Astrocyte (in vitro differentiated cells and primary cell): Measurements from ENCODE around the gene NACA2. TPM values are rescaled to one million over a fixed set of nuclear protein-coding genes. Genes with fewer than 3 reads are reported as not detected.

ENCODE experiments used
- DNase-seq: peaks from one replicate; pipeline ENCODE4 v3.0.0-alpha.2; 2010; ENCODE audit warnings: low read depth
- FAIRE-seq: peaks from 2 replicates; lab custom pipeline; 2011; peaks lifted over from hg19 to GRCh38; lab: Jason Lieb, UNC
- H2AFZ ChIP-seq: 2 replicates; pipeline ENCODE4 v1.6.0; 2012; ENCODE audit warnings: low read depth, low read length, inconsistent platforms
- H3K27ac ChIP-seq: 2 replicates; pipeline ENCODE4 v1.5.1; 2011; ENCODE audit warnings: low read depth, low read length, inconsistent platforms
- H3K27me3 ChIP-seq: 2 replicates; pipeline ENCODE4 v1.6.0; 2011; ENCODE audit warnings: low read length, inconsistent platforms; ENCODE audit not compliant: insufficient read depth
- H3K36me3 ChIP-seq: 2 replicates; pipeline ENCODE4 v1.5.1; 2011; ENCODE audit warnings: low read length, inconsistent platforms; ENCODE audit not compliant: insufficient read depth
- H3K4me1 ChIP-seq: 2 replicates; pipeline ENCODE4 v1.5.1; 2011; ENCODE audit warnings: low read length, inconsistent platforms; ENCODE audit not compliant: insufficient read depth
- H3K4me2 ChIP-seq: 2 replicates; pipeline ENCODE4 v1.6.0; 2012; ENCODE audit warnings: low read length, inconsistent platforms
- H3K4me3 ChIP-seq: 2 replicates; pipeline ENCODE4 v1.5.1; 2011; ENCODE audit warnings: low read depth, mild to moderate bottlenecking, low read length, inconsistent platforms; ENCODE audit not compliant: insufficient read depth
- H3K79me2 ChIP-seq: 2 replicates; pipeline ENCODE4 v1.6.0; 2012; ENCODE audit warnings: mild to moderate bottlenecking, low read length, inconsistent platforms; ENCODE audit not compliant: insufficient read depth
- H3K9ac ChIP-seq: 2 replicates; pipeline ENCODE4 v1.6.0; 2012; ENCODE audit warnings: mild to moderate bottlenecking, low read length, inconsistent platforms
- H3K9me3 ChIP-seq: 2 replicates; pipeline ENCODE4 v1.5.1; 2012; ENCODE audit warnings: low read depth, mild to moderate bottlenecking, low read length, inconsistent platforms; ENCODE audit not compliant: insufficient read depth
- H4K20me1 ChIP-seq: 2 replicates; pipeline ENCODE4 v1.6.0; 2012; ENCODE audit warnings: low read length, inconsistent platforms; ENCODE audit not compliant: insufficient read depth
- H3K27ac Mint-ChIP-seq: one replicate; pipeline ENCODE4 v1.8.0; 2021; ENCODE audit warnings: mild to moderate bottlenecking, mixed read lengths; ENCODE audit not compliant: unreplicated experiment
- H3K27me3 Mint-ChIP-seq: one replicate; pipeline ENCODE4 v1.8.0; 2021; ENCODE audit warnings: low read depth, mixed read lengths; ENCODE audit not compliant: unreplicated experiment
- H3K36me3 Mint-ChIP-seq: one replicate; pipeline ENCODE4 v1.8.0; 2021; ENCODE audit warnings: low read depth, mixed read lengths; ENCODE audit not compliant: unreplicated experiment
- H3K4me1 Mint-ChIP-seq: one replicate; pipeline ENCODE4 v1.8.0; 2021; ENCODE audit warnings: low read depth, mixed read lengths; ENCODE audit not compliant: unreplicated experiment
- H3K4me3 Mint-ChIP-seq: one replicate; pipeline ENCODE4 v1.8.0; 2021; ENCODE audit warnings: mild to moderate bottlenecking, moderate library complexity, mixed read lengths; ENCODE audit not compliant: unreplicated experiment
- H3K9me3 Mint-ChIP-seq: one replicate; pipeline ENCODE4 v1.8.0; 2021; ENCODE audit warnings: mild to moderate bottlenecking, mixed read lengths; ENCODE audit not compliant: unreplicated experiment
- CTCF ChIP-seq: IDR thresholded peaks from 2 replicates; pipeline ENCODE4 v1.5.1; 2011; ENCODE audit warnings: low read depth, mild to moderate bottlenecking, inconsistent platforms, low read length, moderate library complexity; ENCODE audit not compliant: insufficient read depth
- EZH2 ChIP-seq: IDR thresholded peaks from 2 replicates; pipeline ENCODE4 v1.6.1; 2012; ENCODE audit warnings: mild to moderate bottlenecking, low read length, inconsistent platforms; ENCODE audit not compliant: insufficient read depth
- total RNA-seq: library from RNA; stranded (reverse); gene quantifications from 2 replicates; pipeline ENCODE4 v1.2.1, GENCODE V29; 2021

Gene NACA2
- total RNA-seq, 1 donor from 2014 or later, result not detected

GRCh38 chr17:61595418-61596186, 4.6 kb upstream of the NACA2 start:
- Histone ChIP-seq H3K27me3 (peaks cover 29% of the 10 kb centered on the region), H3K79me2 (no peaks in the 10 kb centered on the region), H3K9me3 (no peaks in the 10 kb centered on the region), H3K4me1 (no peaks in the 10 kb centered on the region), H3K9ac (no peak overlapping the region), H3K27ac (no peak overlapping the region), H2AFZ (no peak overlapping the region), H3K4me3 (no peak overlapping the region), H3K4me2 (no peak overlapping the region), H3K36me3 (no peaks in the 10 kb centered on the region), H4K20me1 (no peaks in the 10 kb centered on the region)
- no peaks in the 10 kb centered on the region for H3K4me1 Mint-ChIP-seq
- TF ChIP-seq EZH2 (no peak), CTCF (no peak)
- peaks cover 2% of the 10 kb centered on the region for H3K36me3 Mint-ChIP-seq
- no peak for FAIRE-seq
- H3K27ac Mint-ChIP-seq, result no peak overlapping the region
- no peaks in the 10 kb centered on the region for H3K9me3 Mint-ChIP-seq
- peaks cover 10% of the 10 kb centered on the region for H3K27me3 Mint-ChIP-seq
- no peak for DNase-seq
- H3K4me3 Mint-ChIP-seq, result no peak overlapping the region

DNA sequence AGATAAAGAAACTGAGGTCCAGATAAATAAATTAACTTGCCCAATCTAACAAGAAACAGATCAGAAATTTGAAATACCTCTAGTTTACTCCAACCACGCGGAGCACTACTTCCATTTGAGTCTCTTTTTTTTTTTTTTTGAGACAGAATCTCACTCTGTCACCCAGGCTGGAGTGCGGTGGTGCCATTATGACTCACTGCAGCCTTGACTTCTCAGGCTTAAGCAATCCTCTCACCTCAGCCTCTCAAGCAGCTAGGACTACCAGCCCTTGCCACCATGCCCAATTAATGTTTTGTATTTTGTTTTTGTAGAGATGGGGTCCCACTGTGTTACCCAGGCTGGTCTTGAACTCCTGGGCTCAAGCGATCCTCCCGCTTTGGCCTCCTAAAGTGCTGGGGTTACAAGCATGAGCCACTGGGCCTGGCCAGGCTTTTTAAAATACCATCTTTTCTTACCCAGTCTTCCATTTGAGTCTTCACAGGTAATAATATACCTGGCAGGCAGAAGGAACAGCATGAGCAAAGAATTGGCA, 3.3 kb upstream of the NACA2 start:
- TF ChIP-seq CTCF (no peak), EZH2 (no peak)
- no peak overlapping the region for H3K27ac ChIP-seq
- no peaks in the 10 kb centered on the region for H3K9me3 ChIP-seq
- H2AFZ ChIP-seq, result no peak overlapping the region
- H3K27me3 ChIP-seq, result peaks cover 28% of the 10 kb centered on the region
- no peak overlapping the region for H3K27ac Mint-ChIP-seq
- no peaks in the 10 kb centered on the region for H3K4me1 Mint-ChIP-seq
- no peak overlapping the region for H3K9ac ChIP-seq
- FAIRE-seq (no peak), DNase-seq (no peak)
- H3K79me2 ChIP-seq, result no peaks in the 10 kb centered on the region
- no peak overlapping the region for H3K4me3 Mint-ChIP-seq
- H3K36me3 Mint-ChIP-seq, result peaks cover 2% of the 10 kb centered on the region
- H3K4me2 ChIP-seq, result no peak overlapping the region
- H3K27me3 Mint-ChIP-seq, result peaks cover 10% of the 10 kb centered on the region
- no peaks in the 10 kb centered on the region for H4K20me1 ChIP-seq
- H3K36me3 ChIP-seq, result no peaks in the 10 kb centered on the region
- H3K4me3 ChIP-seq, result no peak overlapping the region
- H3K9me3 Mint-ChIP-seq, result no peaks in the 10 kb centered on the region
- no peaks in the 10 kb centered on the region for H3K4me1 ChIP-seq

DNA sequence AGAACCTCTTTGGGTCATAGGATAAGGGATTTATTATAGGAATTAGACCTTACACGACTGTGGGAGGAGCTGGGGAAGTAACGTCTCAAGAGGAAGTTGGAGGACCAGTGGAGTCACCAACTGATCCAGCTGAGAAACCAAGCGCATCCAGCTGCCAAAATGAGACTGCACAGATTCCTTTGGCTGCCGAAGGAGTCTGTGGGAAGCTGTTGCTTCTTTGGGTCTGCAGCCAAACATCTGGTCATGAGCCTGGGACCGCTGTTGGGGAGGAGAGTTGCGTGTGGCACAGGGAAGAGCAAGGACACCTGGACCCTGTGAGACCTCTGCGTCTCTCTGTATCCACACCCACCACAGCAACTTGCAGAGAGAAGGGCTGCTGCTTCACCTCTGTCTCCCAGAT, 2.4 kb upstream of the NACA2 start:
- Histone ChIP-seq H3K4me2 (no peak overlapping the region), H3K4me1 (no peaks in the 10 kb centered on the region), H3K9me3 (no peaks in the 10 kb centered on the region), H3K9ac (no peak overlapping the region), H4K20me1 (no peaks in the 10 kb centered on the region), H3K27ac (no peak overlapping the region), H3K27me3 (peaks cover 28% of the 10 kb centered on the region), H3K79me2 (no peaks in the 10 kb centered on the region), H2AFZ (no peak overlapping the region), H3K36me3 (no peaks in the 10 kb centered on the region), H3K4me3 (no peak overlapping the region)
- no peaks in the 10 kb centered on the region for H3K4me1 Mint-ChIP-seq
- no peaks in the 10 kb centered on the region for H3K9me3 Mint-ChIP-seq
- DNase-seq, result no peak
- peaks cover 2% of the 10 kb centered on the region for H3K36me3 Mint-ChIP-seq
- no peak overlapping the region for H3K4me3 Mint-ChIP-seq
- no peak for FAIRE-seq
- peaks cover 10% of the 10 kb centered on the region for H3K27me3 Mint-ChIP-seq
- H3K27ac Mint-ChIP-seq, result no peak overlapping the region
- no peak for TF ChIP-seq EZH2
- no peak for TF ChIP-seq CTCF
